Ascending aorta (tissue), 2 donors: ENCODE data around the gene RALGAPB. TPM values are rescaled to one million over a fixed set of nuclear protein-coding genes. Genes with fewer than 3 reads are reported as not detected.

Experiments used
- DNase-seq, 2 donors: peaks; one replicate each; pipeline ENCODE4 v3.0.0-alpha.2; 2019; ENCODE audit warnings: low spot score in 2 of 2
- H3K27ac ChIP-seq, 2 donors: fragments of 200-600 bp; sonication (generic); one replicate each; pipeline ENCODE4 v1.5.1; 2016 to 2017; ENCODE audit warnings: mild to moderate bottlenecking in 1 of 2
- H3K27me3 ChIP-seq: fragments of 200-600 bp; sonication (generic); one replicate; pipeline ENCODE4 v1.5.1; 2017
- H3K36me3 ChIP-seq, 2 donors: fragments of 200-600 bp; sonication (generic); one replicate each; pipeline ENCODE4 v1.5.1; 2016
- H3K4me1 ChIP-seq, 2 donors: fragments of 200-600 bp; sonication (generic); one replicate each; pipeline ENCODE4 v1.5.1; 2016 to 2017; ENCODE audit warnings: mild to moderate bottlenecking in 1 of 2
- H3K4me3 ChIP-seq, 2 donors: fragments of 200-600 bp; sonication (generic); one replicate each; pipeline ENCODE4 v1.5.1; 2016 to 2017; ENCODE audit warnings: mild to moderate bottlenecking in 1 of 2
- H3K9me3 ChIP-seq, 2 donors: fragments of 200-600 bp; sonication (generic); one replicate each; pipeline ENCODE4 v1.5.1; 2016
- CTCF ChIP-seq, 3 experiments: fragments of 200-600 bp in 2 of 3; fragments of 450-650 bp in 1 of 3; sonication (generic) in 2 of 3; IDR thresholded peaks; one replicate each; pipeline ENCODE4 v1.5.1; 2016 to 2019; ENCODE audit warnings: antibody characterized with exemption in 3 of 3, mild to moderate bottlenecking in 1 of 3, moderate library complexity in 1 of 3
- intact Hi-C: fragments of 100-400 bp; cut with DNase I; formaldehyde crosslinking; loops from one replicate; pipeline ENCODE4 v1.15.1; 2023
- total RNA-seq: library from RNA; depleted of rRNA; stranded (reverse); fragments of >200 nt; gene quantifications from one replicate; pipeline ENCODE4 v1.1.0, GENCODE V29; 2016

RALGAPB gene
- total RNA-seq, 1 donor from 2014 or later: 19.4 TPM

DNA sequence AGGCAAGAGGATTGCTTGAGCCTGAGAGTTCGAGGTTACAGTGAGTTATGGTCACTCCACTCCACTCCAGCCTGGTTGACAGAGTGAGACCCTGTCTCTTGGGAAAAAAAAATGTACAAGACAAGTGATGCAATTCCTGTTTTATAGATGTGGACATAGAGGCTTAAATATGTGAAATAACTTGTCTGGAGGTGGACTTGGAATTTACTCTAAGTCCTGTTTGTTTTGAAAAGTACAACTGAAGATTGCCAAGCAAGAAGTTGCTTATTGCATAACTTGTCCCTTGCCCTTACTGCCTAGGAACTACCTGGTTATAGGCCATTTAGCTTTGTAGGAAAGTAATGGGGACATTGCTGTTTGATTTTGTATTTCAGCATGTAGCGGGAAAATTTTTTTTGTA lies 82.3 kb downstream of the RALGAPB start:
- Histone ChIP-seq H3K36me3 (peaks cover 70 to 92% of the 10 kb centered on the region in 2 donors), H3K9me3 (no peaks in the 10 kb centered on the region), H3K27ac (no peak overlapping the region), H3K27me3 (no peaks in the 10 kb centered on the region), H3K4me1 (no peaks in the 10 kb centered on the region), H3K4me3 (no peak overlapping the region)
- DNase-seq: no peak
- TF ChIP-seq CTCF (IDR thresholded peaks at IDR 0.05): no peak
- intact Hi-C loops: no loop called here

GRCh38 chr20:38555395-38555794 lies 82.8 kb downstream of the RALGAPB start:
- Histone ChIP-seq H3K36me3 (peaks cover 72 to 89% of the 10 kb centered on the region in 2 donors), H3K27me3 (no peaks in the 10 kb centered on the region), H3K4me1 (no peaks in the 10 kb centered on the region), H3K9me3 (no peaks in the 10 kb centered on the region), H3K27ac (no peak overlapping the region), H3K4me3 (no peak overlapping the region)
- intact Hi-C loops: no loop called here
- DNase-seq: no peak
- no peak for TF ChIP-seq CTCF (IDR thresholded peaks at IDR 0.05)

- Histone ChIP-seq H3K27me3 (no peaks in the 10 kb centered on the region), H3K4me3 (no peak overlapping the region), H3K27ac (no peak overlapping the region), H3K36me3 (peaks cover 64 to 85% of the 10 kb centered on the region in 2 donors), H3K4me1 (no peaks in the 10 kb centered on the region), H3K9me3 (no peaks in the 10 kb centered on the region)
- TF ChIP-seq CTCF (IDR thresholded peaks at IDR 0.05): no peak
- intact Hi-C loops: no loop called here
- DNase-seq: no peak
Observed at GRCh38 chr20:38557174-38557573, 84.5 kb downstream of the RALGAPB start.

- Histone ChIP-seq H3K36me3 (peaks cover 59 to 84% of the 10 kb centered on the region in 2 donors), H3K4me3 (no peak overlapping the region), H3K27ac (no peak overlapping the region), H3K9me3 (no peaks in the 10 kb centered on the region), H3K27me3 (no peaks in the 10 kb centered on the region), H3K4me1 (no peaks in the 10 kb centered on the region)
- intact Hi-C loops: no loop called here
- DNase-seq: no peak
- no peak for TF ChIP-seq CTCF (IDR thresholded peaks at IDR 0.05)
Observed at GRCh38 chr20:38558596-38559360, 86.1 kb downstream of the RALGAPB start.

DNA sequence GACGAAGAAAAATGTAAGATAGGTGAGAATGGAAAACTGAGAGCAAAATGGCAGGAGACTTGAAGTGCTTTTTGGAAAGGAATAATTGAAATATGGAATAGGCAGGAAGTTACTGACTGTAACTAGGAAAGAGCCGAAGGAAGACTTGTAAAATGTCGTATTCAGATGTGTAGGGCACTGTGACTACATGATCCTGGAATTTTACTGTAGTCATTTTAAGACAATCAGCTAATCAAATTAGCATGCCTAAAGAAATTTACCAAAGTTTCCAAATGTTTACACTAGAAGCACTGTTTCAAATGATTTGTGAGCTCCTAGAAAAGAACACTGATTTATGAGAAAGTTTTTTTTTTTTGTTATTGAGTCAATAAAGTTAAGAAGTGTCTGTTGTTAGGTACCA lies 87.1 kb downstream of the RALGAPB start:
- Histone ChIP-seq H3K4me1 (no peaks in the 10 kb centered on the region), H3K9me3 (no peaks in the 10 kb centered on the region), H3K27me3 (no peaks in the 10 kb centered on the region), H3K4me3 (no peak overlapping the region), H3K36me3 (peaks cover 51 to 78% of the 10 kb centered on the region in 2 donors), H3K27ac (no peak overlapping the region)
- TF ChIP-seq CTCF (IDR thresholded peaks at IDR 0.05): no peak
- DNase-seq: no peak
- intact Hi-C loops: no loop called here
